GM19023 (cell line): ENCODE results near the gene ADD3.

Experiments used
- ATAC-seq: cut with Tn5 transposase; IDR thresholded peaks from one replicate; pipeline ENCODE4 v1.9.1; 2021; ENCODE audit warnings: mild to moderate bottlenecking, moderate library complexity; ENCODE audit not compliant: unreplicated experiment

The ADD3 gene, protein sequence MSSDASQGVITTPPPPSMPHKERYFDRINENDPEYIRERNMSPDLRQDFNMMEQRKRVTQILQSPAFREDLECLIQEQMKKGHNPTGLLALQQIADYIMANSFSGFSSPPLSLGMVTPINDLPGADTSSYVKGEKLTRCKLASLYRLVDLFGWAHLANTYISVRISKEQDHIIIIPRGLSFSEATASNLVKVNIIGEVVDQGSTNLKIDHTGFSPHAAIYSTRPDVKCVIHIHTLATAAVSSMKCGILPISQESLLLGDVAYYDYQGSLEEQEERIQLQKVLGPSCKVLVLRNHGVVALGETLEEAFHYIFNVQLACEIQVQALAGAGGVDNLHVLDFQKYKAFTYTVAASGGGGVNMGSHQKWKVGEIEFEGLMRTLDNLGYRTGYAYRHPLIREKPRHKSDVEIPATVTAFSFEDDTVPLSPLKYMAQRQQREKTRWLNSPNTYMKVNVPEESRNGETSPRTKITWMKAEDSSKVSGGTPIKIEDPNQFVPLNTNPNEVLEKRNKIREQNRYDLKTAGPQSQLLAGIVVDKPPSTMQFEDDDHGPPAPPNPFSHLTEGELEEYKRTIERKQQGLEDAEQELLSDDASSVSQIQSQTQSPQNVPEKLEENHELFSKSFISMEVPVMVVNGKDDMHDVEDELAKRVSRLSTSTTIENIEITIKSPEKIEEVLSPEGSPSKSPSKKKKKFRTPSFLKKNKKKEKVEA

DNA sequence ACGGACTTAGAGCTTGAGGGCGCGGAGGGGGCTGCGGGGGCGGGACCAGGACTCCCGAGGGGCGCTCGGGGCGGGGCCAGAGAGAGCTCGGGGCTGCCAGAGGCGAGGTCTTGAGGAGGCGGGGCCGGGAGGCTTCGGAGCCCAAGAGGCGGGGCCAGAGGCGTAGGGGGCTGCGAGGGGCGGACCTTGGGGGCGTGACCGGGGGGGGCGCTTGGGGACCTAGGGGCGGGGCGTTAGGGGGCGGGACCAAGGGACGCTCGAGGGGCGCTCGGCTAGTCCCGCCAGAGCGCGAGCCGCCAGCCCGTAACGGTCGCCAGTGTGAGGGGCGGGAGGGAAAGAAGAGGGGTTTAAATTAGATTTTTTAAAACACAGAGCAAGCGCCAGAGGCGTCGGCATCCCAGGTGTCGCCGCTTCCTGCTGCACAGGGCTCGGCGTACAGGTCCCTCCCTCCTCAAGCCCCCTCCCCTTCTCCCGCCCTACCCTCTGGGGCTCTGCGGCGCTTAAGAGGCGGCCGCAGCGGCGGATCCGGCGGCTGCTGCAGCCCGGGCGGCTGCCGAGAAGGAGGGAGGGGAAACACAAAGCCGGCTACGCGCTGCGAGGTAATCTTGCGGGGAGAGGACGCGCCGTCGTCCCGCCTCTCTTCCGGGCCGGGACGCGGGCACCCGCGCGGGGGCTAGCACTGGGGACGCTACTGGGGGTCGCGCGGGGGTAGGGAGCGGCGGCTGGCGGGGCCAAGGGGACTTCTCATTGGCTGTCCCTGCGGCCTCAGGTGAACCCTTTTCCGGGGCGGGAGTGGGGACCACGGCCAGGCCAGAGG is at the start of gene ADD3:
TSS of gene ADD3 (plus strand) at position 284 of the 817 bp plus-strand sequence. CDS start 92,670 bp downstream, outside the sequence.
- ATAC-seq = peak; percentile 67

DNA sequence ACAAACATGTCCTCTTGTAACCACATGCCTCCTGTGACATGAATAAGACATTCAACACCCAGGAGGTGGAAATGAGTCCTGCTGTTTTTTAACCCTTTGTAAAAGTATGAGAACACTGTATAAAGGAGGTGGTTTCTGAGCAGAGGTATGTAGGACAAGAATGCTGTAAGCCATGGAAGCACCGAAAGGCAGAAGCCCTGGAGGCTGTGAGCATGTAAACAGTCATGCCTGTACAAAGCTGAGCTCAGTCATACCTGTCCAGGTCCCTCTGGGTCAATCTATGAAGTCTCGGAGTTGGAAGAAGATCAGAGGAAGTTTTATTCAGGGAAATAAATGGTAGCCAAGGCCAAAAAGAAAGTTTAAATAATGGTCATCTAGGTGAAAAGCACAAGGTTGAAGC is 49.7 kb upstream of the ADD3 start:
- no peak for ATAC-seq

DNA sequence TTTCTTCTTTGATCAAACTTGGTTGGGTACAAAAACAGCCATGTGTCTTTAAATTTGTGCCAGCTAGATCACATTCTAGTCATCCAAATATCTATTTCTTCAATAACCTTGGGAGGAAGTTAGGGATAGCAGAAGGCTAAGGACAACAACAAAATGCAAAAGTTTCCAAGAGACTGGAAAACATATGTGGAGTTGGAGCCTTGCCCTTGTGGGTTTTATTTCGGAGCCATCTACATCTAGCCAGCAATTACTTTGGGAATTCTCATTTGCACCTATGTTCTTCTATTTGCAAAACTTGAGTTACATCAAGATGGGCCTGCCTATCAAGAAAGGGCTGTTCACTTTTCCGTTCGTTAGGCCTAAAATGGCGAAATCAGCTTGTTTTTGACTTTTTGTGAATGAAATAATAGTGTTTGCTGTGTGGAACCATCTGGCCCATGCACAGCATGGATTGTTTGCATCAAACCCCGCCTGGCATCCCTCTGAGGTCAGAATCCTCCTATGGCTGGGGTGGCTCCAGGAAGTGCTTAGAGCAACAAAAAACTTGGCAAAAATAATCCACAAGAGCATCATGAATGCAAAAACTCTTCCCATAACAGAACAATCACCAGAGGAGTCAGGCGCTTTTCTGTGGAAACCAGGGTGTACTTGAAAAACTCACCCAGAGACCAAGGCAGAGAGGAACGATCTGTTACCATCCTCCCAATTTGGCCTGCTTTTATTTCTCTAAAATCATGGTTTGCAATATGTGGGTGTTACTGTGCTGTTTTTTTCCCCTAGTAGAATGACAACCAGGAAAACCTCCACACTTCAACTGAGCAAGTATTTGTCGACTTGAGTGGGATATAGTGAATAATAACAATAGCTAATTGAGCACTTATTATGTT is 48.3 kb upstream of the ADD3 start:
- ATAC-seq = no peak

DNA sequence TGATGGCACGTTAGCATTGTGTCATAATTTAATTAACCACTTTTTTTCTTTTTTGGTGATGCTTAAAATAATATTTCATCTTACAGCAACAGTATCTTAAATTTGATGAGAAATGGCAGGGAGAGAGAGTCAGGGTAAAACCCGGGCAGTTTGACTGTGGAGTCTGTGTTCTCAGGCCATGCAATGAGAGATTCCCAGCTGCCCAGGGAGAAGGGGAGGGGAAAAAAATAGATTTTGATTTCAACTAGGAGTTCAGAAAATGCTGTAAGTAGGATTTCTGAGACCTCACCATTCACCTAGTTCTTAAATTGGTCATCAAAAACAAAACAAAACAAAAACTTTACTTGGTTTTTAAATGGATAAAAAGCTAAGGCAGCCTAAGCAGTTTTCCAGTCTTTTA is 47.1 kb upstream of the ADD3 start:
- ATAC-seq = no peak

DNA sequence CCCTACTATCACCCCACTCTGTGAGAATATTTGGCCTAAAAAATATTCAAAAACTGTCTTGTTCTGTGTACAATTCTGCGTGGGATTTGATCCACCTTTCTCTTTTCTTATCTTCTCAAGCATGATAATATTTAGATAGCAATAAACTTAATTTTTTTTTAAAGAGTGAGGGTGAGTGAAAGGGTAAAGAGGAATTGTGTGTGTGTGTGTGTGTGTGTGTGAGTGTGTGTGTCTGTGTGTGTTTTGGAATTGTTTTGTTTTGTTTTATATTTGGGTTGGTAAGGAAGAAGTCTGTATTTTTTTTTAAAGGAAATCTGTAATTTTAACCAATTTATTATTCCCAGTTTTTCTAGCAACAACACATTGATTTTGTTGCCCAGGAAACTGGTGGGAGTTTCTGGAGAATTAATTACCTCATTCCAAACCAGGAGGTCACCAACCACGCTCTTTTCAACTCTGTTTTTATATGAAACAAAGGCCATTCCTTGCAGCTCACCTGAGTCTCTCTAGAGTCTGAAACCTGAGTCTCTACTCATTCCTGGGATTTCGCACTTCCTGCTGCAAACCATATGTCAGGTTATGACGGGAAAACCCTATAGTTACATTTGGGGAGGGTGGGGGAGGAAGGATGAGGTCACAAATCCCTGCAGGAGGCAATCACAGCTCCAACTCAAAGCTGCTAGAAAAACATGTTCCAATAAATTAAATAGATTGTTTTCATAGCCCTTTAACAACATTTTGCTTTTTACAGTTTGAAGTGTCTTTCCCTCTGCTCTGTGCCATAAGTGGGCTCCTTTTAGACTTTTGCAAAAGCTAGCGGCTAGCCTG is 46.4 kb upstream of the ADD3 start:
- ATAC-seq = no peak

DNA sequence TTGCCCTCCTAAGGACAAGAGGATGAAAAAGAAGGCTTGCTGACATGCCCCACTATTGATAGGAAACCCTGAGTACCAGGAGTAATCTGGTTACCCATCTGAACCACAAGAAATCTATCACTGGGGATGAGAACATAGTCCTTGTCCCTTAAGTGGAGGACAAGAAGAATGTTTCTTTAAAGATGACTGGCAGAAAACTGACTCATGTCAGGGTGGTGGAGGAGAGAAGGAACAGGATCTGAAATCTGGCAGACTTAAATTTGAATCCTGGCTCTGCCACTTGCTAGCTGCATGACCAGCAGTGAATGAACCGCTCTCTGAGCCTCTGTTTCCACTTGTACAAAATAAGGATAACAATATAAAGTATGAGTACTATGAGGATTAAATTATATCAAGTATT is 45.5 kb upstream of the ADD3 start:
- ATAC-seq = no peak

DNA sequence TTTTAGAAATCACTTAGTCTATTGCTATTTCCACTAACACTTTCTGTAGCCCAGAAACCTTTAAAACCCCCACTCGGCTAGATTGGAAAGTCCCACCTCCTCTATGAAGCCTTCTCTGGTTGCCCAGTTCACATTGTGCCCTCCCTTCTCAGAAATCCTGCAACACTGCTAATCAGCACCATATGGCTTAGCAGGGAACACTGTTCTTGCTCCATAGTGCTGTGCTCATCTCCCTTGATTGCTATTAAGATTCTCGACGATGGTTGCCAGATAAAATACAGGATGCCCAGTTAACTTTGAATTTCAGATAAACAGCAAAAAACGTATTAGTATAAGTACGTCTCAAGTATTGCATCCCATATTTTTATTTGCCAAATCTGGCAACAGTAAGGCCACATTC is 44.3 kb upstream of the ADD3 start:
- ATAC-seq = no peak

DNA sequence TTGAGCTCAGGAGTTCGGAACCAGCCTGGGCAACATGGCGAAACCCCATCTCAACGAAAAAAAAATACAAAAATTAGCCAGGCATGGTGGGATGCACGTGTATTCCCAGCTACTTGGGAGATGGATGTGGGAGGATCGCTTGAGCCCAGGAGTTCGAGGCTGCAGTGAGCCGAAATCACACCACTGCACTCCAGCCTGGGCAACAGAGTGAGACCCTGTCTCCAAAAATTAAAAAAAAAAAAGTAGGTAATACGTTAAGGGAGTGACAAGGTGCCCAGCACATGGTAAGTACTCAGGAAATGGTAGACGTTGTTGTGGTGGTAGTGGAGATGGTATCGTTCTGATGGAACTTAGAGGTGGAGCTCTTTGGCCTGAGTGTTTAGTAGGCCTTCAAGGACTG is 43.5 kb upstream of the ADD3 start:
- ATAC-seq = no peak

DNA sequence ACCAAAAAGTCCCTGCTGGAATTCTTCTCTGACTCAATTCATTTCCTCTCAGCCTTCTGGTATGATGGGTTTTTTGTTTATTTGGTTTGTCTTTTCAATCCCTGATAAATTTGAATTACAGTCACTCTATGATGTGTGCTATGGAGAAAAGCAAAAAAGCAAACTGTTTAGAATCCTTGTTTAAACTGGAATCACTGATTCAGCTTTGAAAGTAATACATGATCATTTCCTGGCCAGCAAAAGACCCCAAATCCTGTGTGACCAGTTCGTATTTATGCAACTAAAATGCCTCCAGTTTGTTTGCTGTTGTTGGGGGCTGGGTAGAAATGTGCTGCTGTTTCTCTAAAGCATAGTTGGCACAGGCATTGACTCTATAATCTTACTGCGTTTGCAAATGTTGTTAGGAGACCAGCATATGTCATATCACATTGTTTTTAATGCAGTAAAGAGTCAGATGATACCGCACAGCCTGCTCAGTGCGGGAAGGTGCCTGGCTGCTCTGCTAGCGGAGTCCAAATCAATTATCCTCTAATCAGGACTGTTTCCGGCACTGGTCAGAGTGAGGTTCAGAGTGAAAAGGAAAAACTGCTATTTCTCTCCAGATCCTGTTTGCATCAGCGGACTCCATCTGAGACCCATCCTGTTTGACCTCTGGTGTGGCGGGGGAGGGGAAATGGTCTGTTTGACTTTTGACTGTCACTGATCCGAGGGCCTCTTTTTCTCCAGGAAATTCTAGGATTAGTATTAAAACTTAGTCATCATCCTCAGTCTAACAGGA is 40.6 kb upstream of the ADD3 start:
- no peak for ATAC-seq

DNA sequence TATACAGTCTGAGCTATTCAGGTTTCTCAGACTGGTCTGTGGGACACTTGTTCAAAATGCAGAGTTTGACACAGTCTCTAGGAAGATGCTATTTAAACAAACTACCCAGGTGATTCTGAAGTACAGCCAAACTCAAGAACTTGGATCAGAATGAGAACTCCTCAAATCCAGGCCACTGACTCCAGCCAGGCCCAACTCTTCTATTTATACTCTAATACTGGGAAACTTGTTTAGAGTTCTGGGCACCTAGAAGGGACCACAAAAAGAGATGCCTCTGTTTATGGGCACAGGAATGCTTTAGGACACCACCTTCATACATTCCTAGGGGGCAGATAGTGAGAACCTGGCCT is 40.1 kb upstream of the ADD3 start:
- ATAC-seq = no peak

DNA sequence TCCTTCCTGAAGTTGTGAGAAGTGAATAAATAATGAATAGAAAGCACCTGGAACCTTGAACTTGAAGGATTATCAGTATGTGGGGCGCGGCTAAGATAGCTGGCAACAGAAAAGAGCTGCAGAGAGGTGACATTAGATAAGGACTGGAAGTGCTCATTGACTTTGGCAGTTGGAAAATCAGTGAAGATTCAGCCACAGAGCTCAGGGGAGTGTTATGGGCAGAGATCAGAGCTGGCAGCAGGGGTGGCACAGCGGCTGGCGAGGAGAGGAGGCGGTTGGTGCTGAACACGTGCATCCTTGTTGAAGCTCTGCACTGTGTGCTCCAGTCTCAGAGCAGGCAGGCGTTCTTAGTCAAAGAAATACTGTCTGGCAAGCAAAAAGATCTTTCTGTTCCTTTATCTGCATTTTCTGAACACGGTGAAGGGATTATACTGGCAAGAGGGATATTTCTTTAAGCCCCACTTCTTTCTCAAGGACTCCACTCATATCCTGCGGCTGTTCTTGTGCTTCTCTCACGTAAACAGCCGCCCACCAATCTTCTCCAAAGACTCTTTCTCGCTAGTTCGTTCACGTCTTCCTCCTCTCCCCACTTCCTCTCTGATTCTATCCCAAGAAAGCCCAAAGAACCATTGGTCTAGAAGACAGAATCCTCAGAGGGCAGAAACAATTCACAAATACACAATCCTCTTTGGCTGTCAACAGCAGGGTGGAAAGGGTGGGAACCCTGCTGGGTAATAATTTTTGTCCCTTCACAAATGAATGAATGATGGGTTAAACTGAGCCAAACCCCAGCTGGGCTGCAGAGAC is 38.6 kb upstream of the ADD3 start:
- no peak for ATAC-seq

DNA sequence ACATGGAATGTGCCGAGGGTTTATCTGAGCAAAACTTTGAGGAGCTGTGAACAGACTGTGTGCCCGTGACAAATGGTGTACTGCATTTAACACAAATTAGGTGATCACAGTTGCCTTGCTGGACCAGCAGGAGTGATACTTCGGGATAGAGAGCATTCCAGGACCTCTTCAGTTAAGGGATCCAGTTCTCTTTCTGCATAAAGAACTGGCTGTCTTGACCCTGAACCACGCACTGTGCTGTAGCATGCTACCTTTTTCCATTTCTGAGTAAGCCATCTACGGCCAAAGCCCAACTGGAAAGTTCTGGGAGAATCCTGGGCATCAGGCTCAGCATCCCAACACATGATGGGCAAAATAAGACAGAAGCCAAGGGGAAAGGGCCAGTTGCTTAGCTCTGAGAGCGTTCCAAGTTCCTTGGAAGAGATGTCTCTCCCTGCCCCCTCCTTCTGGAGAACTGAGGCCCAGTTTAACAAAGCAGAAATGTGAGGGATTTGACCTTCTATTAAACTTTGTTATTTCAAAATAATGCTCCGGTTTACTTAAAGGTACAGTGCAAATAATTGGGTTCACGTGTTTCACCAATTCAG is 37.9 kb upstream of the ADD3 start:
- ATAC-seq = no peak

DNA sequence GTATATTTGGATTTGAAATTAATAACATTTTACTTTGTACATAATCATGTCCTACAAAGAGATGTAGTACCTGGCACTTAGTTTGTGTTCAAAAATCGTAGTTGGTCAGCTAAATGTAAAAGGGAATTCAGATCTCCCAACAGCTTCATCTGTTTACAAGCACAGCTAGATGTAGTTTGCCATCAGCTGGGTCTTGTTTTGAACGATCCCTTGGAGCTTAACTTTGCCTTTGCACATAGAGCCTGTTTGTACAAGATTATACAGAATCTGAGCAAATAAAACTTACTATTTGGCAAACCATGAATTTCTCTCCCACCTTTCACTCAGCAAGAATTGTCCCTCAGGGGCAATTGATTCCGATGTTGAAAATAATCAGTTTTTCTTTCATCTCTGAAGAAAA is 36.1 kb upstream of the ADD3 start:
- no peak for ATAC-seq

DNA sequence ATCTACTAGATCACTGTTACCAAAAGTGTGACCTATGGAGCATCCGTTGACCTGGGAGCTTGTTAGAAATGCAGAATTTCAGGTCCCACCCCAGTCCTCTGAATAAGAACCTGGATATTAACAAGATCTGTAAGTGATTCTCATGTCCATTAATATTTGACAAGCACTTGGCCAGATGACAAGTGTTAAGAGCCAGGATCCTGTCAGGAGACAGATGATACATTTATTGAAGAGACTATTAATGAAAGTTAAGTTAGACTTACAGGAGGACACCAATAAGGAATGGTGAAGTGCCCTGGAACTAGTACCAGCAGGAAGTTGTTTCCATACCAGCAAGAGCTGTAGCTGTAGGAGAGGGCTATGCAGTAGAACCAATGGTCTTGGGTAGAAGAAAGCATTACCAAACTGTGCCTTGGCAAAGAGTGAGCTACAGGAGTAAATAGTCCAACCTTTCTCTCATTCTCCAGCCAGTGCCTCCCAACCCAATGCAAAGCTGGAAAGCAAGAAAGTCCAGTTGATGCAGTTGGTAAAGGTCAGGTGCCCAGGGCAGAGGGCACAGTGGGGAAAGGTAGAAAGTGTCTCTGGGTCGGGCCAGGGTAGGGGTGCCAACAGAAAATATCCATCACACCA is 35.3 kb upstream of the ADD3 start:
- no peak for ATAC-seq

DNA sequence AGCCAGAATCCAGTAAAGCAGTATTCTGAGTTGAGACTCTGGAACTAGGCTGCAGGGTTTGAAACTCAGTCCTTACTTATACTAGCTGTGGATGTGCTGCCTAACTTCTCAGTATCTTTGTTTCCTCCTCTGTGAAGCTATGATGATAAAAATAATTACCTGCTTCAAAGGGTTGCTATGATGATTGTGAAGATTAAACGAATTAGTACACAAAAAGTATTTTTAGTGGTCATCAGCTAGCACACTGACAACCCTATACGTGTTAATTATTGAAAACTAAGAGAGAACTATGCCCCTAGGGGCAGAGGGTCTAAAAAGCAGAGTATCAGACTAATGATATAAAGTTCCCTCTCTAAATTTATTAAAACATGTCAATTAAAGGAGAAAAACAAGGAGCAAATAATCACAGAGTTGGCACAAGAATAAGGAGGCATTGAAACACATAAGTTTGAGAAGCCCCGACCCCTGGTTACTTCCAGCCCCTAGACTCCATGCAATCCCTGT is 34.4 kb upstream of the ADD3 start:
- ATAC-seq = no peak

DNA sequence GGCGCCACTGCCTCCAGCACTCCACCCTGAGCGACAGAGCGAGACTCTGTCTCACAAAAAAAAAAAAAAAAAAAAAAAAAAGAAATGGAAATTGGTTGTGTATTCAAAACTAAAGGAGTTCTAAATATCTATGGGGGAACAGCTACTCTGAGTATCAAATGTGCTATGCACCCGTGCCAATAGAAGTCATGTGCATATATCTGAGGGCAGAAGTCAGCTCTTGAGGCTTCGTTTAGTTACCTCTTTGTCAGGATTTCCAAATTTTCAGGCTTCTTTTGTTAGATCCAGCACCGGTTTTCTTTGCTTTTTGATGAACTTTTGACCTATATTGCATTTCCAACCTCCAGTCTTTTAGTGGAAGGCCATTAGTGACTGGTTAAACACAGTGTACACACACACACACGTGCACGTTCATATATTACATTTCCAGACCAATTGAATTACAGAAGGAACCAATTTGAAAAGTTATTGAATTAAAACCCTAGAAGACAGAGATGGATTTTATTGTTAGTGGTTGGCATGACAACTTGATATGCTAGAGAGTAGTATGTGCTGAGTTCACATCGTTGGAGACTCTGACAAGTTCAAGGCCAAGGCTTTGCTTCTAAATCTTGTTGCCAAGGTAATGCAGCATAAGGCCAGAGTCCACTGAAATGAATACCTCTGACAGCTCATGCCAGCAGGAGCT is 33.1 kb upstream of the ADD3 start:
- ATAC-seq = no peak
